ENCODE measurements around the gene GPC1.

DNA sequence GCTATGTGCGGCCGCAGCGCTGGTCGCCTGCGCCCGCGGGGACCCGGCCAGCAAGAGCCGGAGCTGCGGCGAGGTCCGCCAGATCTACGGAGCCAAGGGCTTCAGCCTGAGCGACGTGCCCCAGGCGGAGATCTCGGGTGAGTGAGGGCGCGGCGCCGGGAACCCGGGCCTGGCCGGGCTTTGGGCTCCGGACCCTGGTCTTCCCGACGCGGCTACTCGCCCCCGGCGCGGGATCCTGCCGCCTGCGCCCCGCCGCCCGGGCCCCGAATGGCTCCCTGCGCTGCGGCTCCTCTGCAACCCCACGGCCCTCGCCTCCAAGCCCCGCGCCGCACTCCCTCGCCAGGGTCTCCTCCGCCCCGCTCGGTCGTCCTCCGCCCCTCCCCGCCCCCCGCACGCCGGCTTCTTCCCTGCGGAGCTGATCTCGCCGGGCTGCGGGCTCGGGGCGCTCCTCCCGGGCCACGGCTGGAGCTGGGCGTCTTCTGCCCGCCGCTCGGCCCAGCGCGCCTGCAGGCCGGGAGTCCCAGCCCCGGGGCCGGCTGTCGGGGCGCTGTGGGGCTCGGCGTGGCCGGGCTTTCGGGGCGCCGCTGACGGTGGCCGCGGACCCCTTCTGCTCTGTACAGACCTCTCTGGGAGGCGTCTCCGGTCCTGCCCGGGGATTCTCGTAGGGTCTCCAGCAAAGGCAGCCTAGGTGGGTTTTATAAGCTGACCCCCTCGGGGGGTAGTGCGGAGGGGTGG lies 652 bp downstream of the GPC1 start:
- TF ChIP-seq, protein P1, sequence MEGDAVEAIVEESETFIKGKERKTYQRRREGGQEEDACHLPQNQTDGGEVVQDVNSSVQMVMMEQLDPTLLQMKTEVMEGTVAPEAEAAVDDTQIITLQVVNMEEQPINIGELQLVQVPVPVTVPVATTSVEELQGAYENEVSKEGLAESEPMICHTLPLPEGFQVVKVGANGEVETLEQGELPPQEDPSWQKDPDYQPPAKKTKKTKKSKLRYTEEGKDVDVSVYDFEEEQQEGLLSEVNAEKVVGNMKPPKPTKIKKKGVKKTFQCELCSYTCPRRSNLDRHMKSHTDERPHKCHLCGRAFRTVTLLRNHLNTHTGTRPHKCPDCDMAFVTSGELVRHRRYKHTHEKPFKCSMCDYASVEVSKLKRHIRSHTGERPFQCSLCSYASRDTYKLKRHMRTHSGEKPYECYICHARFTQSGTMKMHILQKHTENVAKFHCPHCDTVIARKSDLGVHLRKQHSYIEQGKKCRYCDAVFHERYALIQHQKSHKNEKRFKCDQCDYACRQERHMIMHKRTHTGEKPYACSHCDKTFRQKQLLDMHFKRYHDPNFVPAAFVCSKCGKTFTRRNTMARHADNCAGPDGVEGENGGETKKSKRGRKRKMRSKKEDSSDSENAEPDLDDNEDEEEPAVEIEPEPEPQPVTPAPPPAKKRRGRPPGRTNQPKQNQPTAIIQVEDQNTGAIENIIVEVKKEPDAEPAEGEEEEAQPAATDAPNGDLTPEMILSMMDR (IDR thresholded peaks at IDR 0.05): no peak
- no peak for TF ChIP-seq POLR2AphosphoS5 (IDR thresholded peaks at IDR 0.05)
